ENCODE data around the gene MRPL40.

Gene MRPL40

DNA sequence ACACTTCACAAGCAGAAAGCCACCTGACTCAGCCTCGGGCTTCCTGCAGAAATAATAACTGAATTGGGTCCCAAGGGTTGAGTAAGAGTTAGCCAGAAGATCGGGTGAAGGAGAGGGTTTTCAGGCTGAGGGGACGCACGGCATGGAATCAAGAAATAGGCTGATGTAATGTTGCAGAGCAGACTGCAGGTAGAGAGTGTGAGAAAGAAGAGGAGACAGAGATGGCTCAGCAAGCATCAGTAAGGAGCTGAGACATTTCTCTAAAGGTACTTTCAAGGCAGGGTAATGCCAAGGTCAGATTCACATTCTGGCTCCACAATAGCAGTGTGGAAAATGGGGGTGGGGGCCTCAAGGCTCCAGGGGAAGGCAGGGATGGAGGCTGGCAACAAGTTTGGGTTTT lies 19.4 kb upstream of the MRPL40 start:
- Histone ChIP-seq H3F3A (ENCODE audit: insufficient read depth) (no peaks in the 10 kb centered on the region), H3K27ac (ENCODE audit: low read depth, low read length) (no peak overlapping the region), H3K9me3 (ENCODE audit: insufficient read depth, low read length) (no peaks in the 10 kb centered on the region), H3K4me3 (ENCODE audit: insufficient read depth, low read length, poor library complexity, severe bottlenecking) (no peak overlapping the region), H3K9ac (ENCODE audit: low read length) (no peak overlapping the region), H3K27me3 (ENCODE audit: low read length) (no peaks in the 10 kb centered on the region), H3K79me2 (ENCODE audit: insufficient read depth, low read length) (peaks cover 66% of the 10 kb centered on the region), H3K9me2 (replicated peaks; ENCODE audit: insufficient read depth, low read length) (no peaks in the 10 kb centered on the region), H3K4me2 (ENCODE audit: low read depth, low read length, poor library complexity, severe bottlenecking) (no peak overlapping the region), H4K20me1 (ENCODE audit: low read depth, low read length) (no peaks in the 10 kb centered on the region), H3K36me3 (ENCODE audit: low read length) (no peaks in the 10 kb centered on the region), H2AFZ (ENCODE audit: low read depth, low read length, severe bottlenecking) (no peak overlapping the region)
- TF ChIP-seq EZH2phosphoT487 (conservative IDR thresholded peaks at IDR 0.05; ENCODE audit: low read length) = no peak

DNA sequence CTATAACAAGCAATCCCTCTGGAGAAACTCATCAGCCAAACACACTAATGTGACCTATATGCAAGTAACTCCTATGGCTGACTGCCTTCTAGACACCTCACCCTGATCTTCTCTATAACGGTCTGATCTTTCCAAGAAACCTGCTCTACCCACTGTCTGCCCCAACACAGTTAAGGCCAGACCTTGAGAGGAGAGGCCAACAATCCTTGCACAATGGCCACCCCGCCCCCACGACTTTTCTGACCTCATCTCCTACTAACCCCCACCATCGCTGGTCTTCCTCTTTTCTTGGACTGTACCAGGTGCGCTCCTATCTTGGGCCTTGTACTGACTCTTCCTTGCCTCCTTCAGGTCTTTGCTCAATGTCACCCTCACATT lies 13.3 kb upstream of the MRPL40 start:
- H4K20me1 ChIP-seq (ENCODE audit: low read depth, low read length) = no peaks in the 10 kb centered on the region
- no peaks in the 10 kb centered on the region for H3K27me3 ChIP-seq (ENCODE audit: low read length)
- no peaks in the 10 kb centered on the region for H3F3A ChIP-seq (ENCODE audit: insufficient read depth)
- H3K9me2 ChIP-seq (replicated peaks; ENCODE audit: insufficient read depth, low read length) = no peaks in the 10 kb centered on the region
- H3K9me3 ChIP-seq (ENCODE audit: insufficient read depth, low read length) = no peaks in the 10 kb centered on the region
- no peak overlapping the region for H3K27ac ChIP-seq (ENCODE audit: low read depth, low read length)
- H3K9ac ChIP-seq (ENCODE audit: low read length) = no peak overlapping the region
- H3K4me2 ChIP-seq (ENCODE audit: low read depth, low read length, poor library complexity, severe bottlenecking) = no peak overlapping the region
- H2AFZ ChIP-seq (ENCODE audit: low read depth, low read length, severe bottlenecking) = no peak overlapping the region
- H3K4me3 ChIP-seq (ENCODE audit: insufficient read depth, low read length, poor library complexity, severe bottlenecking) = no peak overlapping the region
- TF ChIP-seq EZH2phosphoT487 (conservative IDR thresholded peaks at IDR 0.05; ENCODE audit: low read length) = no peak
- TF ChIP-seq, protein P1, sequence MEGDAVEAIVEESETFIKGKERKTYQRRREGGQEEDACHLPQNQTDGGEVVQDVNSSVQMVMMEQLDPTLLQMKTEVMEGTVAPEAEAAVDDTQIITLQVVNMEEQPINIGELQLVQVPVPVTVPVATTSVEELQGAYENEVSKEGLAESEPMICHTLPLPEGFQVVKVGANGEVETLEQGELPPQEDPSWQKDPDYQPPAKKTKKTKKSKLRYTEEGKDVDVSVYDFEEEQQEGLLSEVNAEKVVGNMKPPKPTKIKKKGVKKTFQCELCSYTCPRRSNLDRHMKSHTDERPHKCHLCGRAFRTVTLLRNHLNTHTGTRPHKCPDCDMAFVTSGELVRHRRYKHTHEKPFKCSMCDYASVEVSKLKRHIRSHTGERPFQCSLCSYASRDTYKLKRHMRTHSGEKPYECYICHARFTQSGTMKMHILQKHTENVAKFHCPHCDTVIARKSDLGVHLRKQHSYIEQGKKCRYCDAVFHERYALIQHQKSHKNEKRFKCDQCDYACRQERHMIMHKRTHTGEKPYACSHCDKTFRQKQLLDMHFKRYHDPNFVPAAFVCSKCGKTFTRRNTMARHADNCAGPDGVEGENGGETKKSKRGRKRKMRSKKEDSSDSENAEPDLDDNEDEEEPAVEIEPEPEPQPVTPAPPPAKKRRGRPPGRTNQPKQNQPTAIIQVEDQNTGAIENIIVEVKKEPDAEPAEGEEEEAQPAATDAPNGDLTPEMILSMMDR (IDR thresholded peaks at IDR 0.05; ENCODE audit: insufficient read depth, low read length, poor library complexity, severe bottlenecking) = no peak
- H3K36me3 ChIP-seq (ENCODE audit: low read length) = no peaks in the 10 kb centered on the region
- peaks cover 88% of the 10 kb centered on the region for H3K79me2 ChIP-seq (ENCODE audit: insufficient read depth, low read length)

DNA sequence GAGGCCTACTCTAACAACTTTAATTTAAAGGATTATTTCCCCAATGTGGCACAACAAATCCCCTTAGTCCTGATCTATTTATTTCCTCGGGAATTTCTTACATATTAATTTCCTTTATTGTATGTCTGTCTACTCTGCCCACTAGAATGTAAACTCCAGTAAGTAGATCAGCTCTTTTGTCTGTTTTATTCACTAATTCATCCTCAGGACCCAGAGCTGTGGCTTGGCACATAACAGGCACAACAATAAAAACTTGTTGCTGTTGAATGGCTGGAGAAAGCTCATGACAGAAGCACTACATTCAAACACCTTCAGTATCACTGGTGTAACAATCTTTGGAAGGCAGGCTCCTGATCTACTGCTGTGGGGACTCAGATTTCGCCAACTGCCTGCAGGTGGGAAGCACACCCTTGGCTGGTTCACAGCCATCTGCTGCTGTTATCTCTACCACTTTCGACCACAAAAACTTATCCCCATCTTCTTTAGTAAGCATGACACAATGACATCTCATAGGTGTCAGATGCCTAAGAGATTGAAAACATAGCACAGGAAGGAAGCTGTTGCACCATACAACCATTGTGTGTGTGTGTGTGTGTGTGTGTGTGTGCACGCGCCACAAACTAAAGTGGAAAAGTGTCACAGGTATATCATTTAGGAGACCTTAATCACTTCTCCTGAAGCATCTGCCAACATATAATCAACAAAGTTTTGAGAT lies 12.7 kb upstream of the MRPL40 start:
- no peak overlapping the region for H3K9ac ChIP-seq (ENCODE audit: low read length)
- H3K27me3 ChIP-seq (ENCODE audit: low read length) = no peaks in the 10 kb centered on the region
- no peaks in the 10 kb centered on the region for H3F3A ChIP-seq (ENCODE audit: insufficient read depth)
- H3K36me3 ChIP-seq (ENCODE audit: low read length) = no peaks in the 10 kb centered on the region
- no peak overlapping the region for H3K4me3 ChIP-seq (ENCODE audit: insufficient read depth, low read length, poor library complexity, severe bottlenecking)
- H3K27ac ChIP-seq (ENCODE audit: low read depth, low read length) = no peak overlapping the region
- TF ChIP-seq EZH2phosphoT487 (conservative IDR thresholded peaks at IDR 0.05; ENCODE audit: low read length) = no peak
- TF ChIP-seq, protein P1 (IDR thresholded peaks at IDR 0.05; ENCODE audit: insufficient read depth, low read length, poor library complexity, severe bottlenecking) = no peak
- no peak overlapping the region for H2AFZ ChIP-seq (ENCODE audit: low read depth, low read length, severe bottlenecking)
- no peaks in the 10 kb centered on the region for H3K9me3 ChIP-seq (ENCODE audit: insufficient read depth, low read length)
- H3K4me2 ChIP-seq (ENCODE audit: low read depth, low read length, poor library complexity, severe bottlenecking) = no peak overlapping the region
- peaks cover 88% of the 10 kb centered on the region for H3K79me2 ChIP-seq (ENCODE audit: insufficient read depth, low read length)
- H3K9me2 ChIP-seq (replicated peaks; ENCODE audit: insufficient read depth, low read length) = no peaks in the 10 kb centered on the region
- no peaks in the 10 kb centered on the region for H4K20me1 ChIP-seq (ENCODE audit: low read depth, low read length)

DNA sequence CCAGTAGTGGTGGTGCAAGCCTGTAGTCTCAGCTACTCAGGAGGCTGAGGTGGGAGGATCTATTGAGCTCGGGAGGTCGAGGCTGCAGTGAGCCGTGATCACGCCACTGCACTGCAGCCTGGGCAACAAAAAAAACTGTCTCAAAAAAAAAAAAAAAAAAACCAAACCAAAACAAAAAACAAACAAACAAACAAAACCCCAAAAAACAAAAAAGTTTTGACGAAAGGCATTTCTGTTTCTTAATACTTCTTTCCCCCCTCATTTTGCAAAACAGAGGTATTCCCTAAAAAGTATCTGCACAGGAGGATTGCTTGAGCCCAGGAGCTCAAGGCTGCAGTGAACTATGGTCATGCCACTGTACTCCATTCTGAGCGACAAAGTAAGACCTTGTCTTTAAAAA lies 12.0 kb upstream of the MRPL40 start:
- Histone ChIP-seq H3K27me3 (ENCODE audit: low read length) (no peaks in the 10 kb centered on the region), H4K20me1 (ENCODE audit: low read depth, low read length) (no peaks in the 10 kb centered on the region), H2AFZ (ENCODE audit: low read depth, low read length, severe bottlenecking) (no peak overlapping the region), H3F3A (ENCODE audit: insufficient read depth) (no peaks in the 10 kb centered on the region), H3K9me2 (replicated peaks; ENCODE audit: insufficient read depth, low read length) (no peaks in the 10 kb centered on the region), H3K36me3 (ENCODE audit: low read length) (no peaks in the 10 kb centered on the region), H3K4me3 (ENCODE audit: insufficient read depth, low read length, poor library complexity, severe bottlenecking) (no peak overlapping the region), H3K9ac (ENCODE audit: low read length) (no peak overlapping the region), H3K79me2 (ENCODE audit: insufficient read depth, low read length) (peaks cover 89% of the 10 kb centered on the region), H3K4me2 (ENCODE audit: low read depth, low read length, poor library complexity, severe bottlenecking) (no peak overlapping the region), H3K9me3 (ENCODE audit: insufficient read depth, low read length) (no peaks in the 10 kb centered on the region), H3K27ac (ENCODE audit: low read depth, low read length) (no peak overlapping the region)
- TF ChIP-seq, protein P1 (IDR thresholded peaks at IDR 0.05; ENCODE audit: insufficient read depth, low read length, poor library complexity, severe bottlenecking) = no peak
- no peak for TF ChIP-seq EZH2phosphoT487 (conservative IDR thresholded peaks at IDR 0.05; ENCODE audit: low read length)
